Retinal pigment epithelial cell (primary cell): Measurements from ENCODE around the gene ADGRD1.

Source experiments
- DNase-seq: peaks from one replicate; pipeline ENCODE4 v3.0.0-alpha.2; 2010; ENCODE audit warnings: low read depth
- H3K4me3 ChIP-seq: 2 replicates; pipeline ENCODE4 v1.5.1; 2011; ENCODE audit warnings: mild to moderate bottlenecking, low read length, control low read depth, moderate library complexity
- CTCF ChIP-seq: conservative IDR thresholded peaks from 2 replicates; pipeline ENCODE4 v1.5.1; 2011; ENCODE audit warnings: low read depth, low read length, control low read depth, inconsistent platforms

Gene ADGRD1

GRCh38 chr12:131108177-131108955, 154.7 kb downstream of the ADGRD1 start:
- DNase-seq = no peak
- no peak for TF ChIP-seq CTCF
- H3K4me3 ChIP-seq = no peak overlapping the region

GRCh38 chr12:131111446-131111845, 157.7 kb downstream of the ADGRD1 start:
- no peak overlapping the region for H3K4me3 ChIP-seq
- no peak for DNase-seq
- no peak for TF ChIP-seq CTCF

- no peak overlapping the region for H3K4me3 ChIP-seq
- DNase-seq = no peak
Measured at GRCh38 chr12:131112021-131112420, 158.3 kb downstream of the ADGRD1 start.

GRCh38 chr12:131112700-131113290, 159.1 kb downstream of the ADGRD1 start:
- no peak for DNase-seq
- TF ChIP-seq CTCF = no peak
- H3K4me3 ChIP-seq = no peak overlapping the region

More at GRCh38 chr12:131112021-131112420, 158.3 kb downstream of the ADGRD1 start:
- TF ChIP-seq CTCF = no peak

GRCh38 chr12:131113568-131114270, 160.0 kb downstream of the ADGRD1 start:
- DNase-seq = no peak
- no peak overlapping the region for H3K4me3 ChIP-seq
- TF ChIP-seq CTCF = no peak

- DNase-seq = no peak
- no peak for TF ChIP-seq CTCF
- H3K4me3 ChIP-seq = no peak overlapping the region
Measured at GRCh38 chr12:131114271-131114670, 160.6 kb downstream of the ADGRD1 start.
